Activated B cell treated with CpG ODN at 0.5 μM for 24 hours (primary cell): ENCODE measurements around the gene TMEM69. TPM values are rescaled to one million over a fixed set of nuclear protein-coding genes. Genes with fewer than 3 reads are reported as not detected.

Experiments
- ATAC-seq: fragments of 200-7000 bp; cut with Tn5 transposase; one replicate; pipeline ENCODE4 v1.10.0; 2021; ENCODE audit warnings: low read depth, mild to moderate bottlenecking, moderate library complexity
- CTCF ChIA-PET: fragments of 350-600 bp; sonication (Branson Sonifier 250); formaldehyde crosslinking; loops from one replicate; lab custom pipeline; 2021; ENCODE audit warnings: antibody characterized with exemption; lab: Charles Lee
- POLR2A ChIA-PET: fragments of 350-600 bp; sonication (Branson Sonifier 250); formaldehyde crosslinking; loops from one replicate; lab custom pipeline; 2021; ENCODE audit warnings: antibody characterized with exemption; lab: Charles Lee
- DNase-seq: peaks from one replicate; pipeline ENCODE4 v3.0.0; 2022
- H3K27ac Mint-ChIP-seq: one replicate; pipeline ENCODE4 v1.8.0; 2020; ENCODE audit warnings: mixed read lengths
- H3K27me3 Mint-ChIP-seq: one replicate; pipeline ENCODE4 v1.8.0; 2021; ENCODE audit warnings: mixed read lengths
- H3K36me3 Mint-ChIP-seq: one replicate; pipeline ENCODE4 v1.8.0; 2021; ENCODE audit warnings: low read depth, mixed read lengths
- H3K4me1 Mint-ChIP-seq: one replicate; pipeline ENCODE4 v1.8.0; 2021; ENCODE audit warnings: mixed read lengths
- H3K4me3 Mint-ChIP-seq: one replicate; pipeline ENCODE4 v1.8.0; 2020; ENCODE audit warnings: mild to moderate bottlenecking, mixed read lengths
- H3K9me3 Mint-ChIP-seq: one replicate; pipeline ENCODE4 v1.8.0; 2020; ENCODE audit warnings: mixed read lengths
- CTCF ChIP-seq: fragments of 200-600 bp; IDR thresholded peaks from one replicate; pipeline ENCODE4 v1.8.0; 2022; ENCODE audit warnings: antibody characterized with exemption, mild to moderate bottlenecking
- intact Hi-C: fragments of 100-400 bp; cut with micrococcal nuclease; formaldehyde crosslinking; loops from one replicate; pipeline ENCODE4 v1.15.1; 2024
- total RNA-seq: library from RNA; stranded (reverse); gene quantifications from 2 replicates; pipeline ENCODE4 v1.2.3, GENCODE V29; 2022

The TMEM69 gene
- total RNA-seq, 1 donor from 2014 or later: 26.6 TPM

GRCh38 chr1:45660336-45660735 lies 27.6 kb upstream of the TMEM69 start:
- ATAC-seq: no peak
- H3K9me3 Mint-ChIP-seq: no peaks in the 10 kb centered on the region
- no peak for TF ChIP-seq CTCF
- H3K27ac Mint-ChIP-seq: no peak overlapping the region
- peaks cover 8% of the 10 kb centered on the region for H3K4me1 Mint-ChIP-seq
- H3K4me3 Mint-ChIP-seq: no peak overlapping the region
- H3K27me3 Mint-ChIP-seq: no peaks in the 10 kb centered on the region
- H3K36me3 Mint-ChIP-seq: peaks cover 66% of the 10 kb centered on the region
- intact Hi-C loops: no loop called here
- CTCF ChIA-PET: no interaction called here
- POLR2A ChIA-PET: interaction anchor here (0.8 kb wide), 1 partner anchor 11 kb away, joined by 5 read pairs; no protein-coding TSS in a partner anchor
- DNase-seq: no peak

GRCh38 chr1:45666836-45667235 lies 21.1 kb upstream of the TMEM69 start:
- peaks cover 26% of the 10 kb centered on the region for H3K36me3 Mint-ChIP-seq
- no peaks in the 10 kb centered on the region for H3K27me3 Mint-ChIP-seq
- no peak for TF ChIP-seq CTCF
- ATAC-seq (no peak), DNase-seq (no peak)
- no peak overlapping the region for H3K4me3 Mint-ChIP-seq
- no peak overlapping the region for H3K27ac Mint-ChIP-seq
- ChIA-PET CTCF (no interaction called here), POLR2A (no interaction called here)
- H3K9me3 Mint-ChIP-seq: no peaks in the 10 kb centered on the region
- H3K4me1 Mint-ChIP-seq: peaks cover 40% of the 10 kb centered on the region
- intact Hi-C loops: no loop called here

- TF ChIP-seq CTCF: no peak
- Mint-ChIP-seq H3K36me3 (peaks cover 24% of the 10 kb centered on the region), H3K9me3 (no peaks in the 10 kb centered on the region), H3K27me3 (no peaks in the 10 kb centered on the region), H3K27ac (no peak overlapping the region), H3K4me1 (peaks cover 42% of the 10 kb centered on the region), H3K4me3 (no peak overlapping the region)
- POLR2A ChIA-PET: no interaction called here
- ATAC-seq (no peak), DNase-seq (no peak)
- intact Hi-C loops: no loop called here
- CTCF ChIA-PET: no interaction called here
Observed at GRCh38 chr1:45667321-45668111, 20.5 kb upstream of the TMEM69 start.

- ChIA-PET CTCF (no interaction called here), POLR2A (no interaction called here)
- DNase-seq (no peak), ATAC-seq (no peak)
- Mint-ChIP-seq H3K4me3 (no peak overlapping the region), H3K9me3 (no peaks in the 10 kb centered on the region), H3K27ac (no peak overlapping the region), H3K36me3 (peaks cover 26% of the 10 kb centered on the region), H3K4me1 (peaks cover 47% of the 10 kb centered on the region), H3K27me3 (no peaks in the 10 kb centered on the region)
- TF ChIP-seq CTCF: no peak
- intact Hi-C loops: no loop called here
Observed at GRCh38 chr1:45668526-45668925, 19.5 kb upstream of the TMEM69 start.

- H3K27me3 Mint-ChIP-seq: no peaks in the 10 kb centered on the region
- H3K36me3 Mint-ChIP-seq: peaks cover 29% of the 10 kb centered on the region
- no peak overlapping the region for H3K27ac Mint-ChIP-seq
- ATAC-seq (no peak), DNase-seq (no peak)
- TF ChIP-seq CTCF: no peak
- ChIA-PET POLR2A (no interaction called here), CTCF (no interaction called here)
- H3K4me3 Mint-ChIP-seq: no peak overlapping the region
- peaks cover 54% of the 10 kb centered on the region for H3K4me1 Mint-ChIP-seq
- no peaks in the 10 kb centered on the region for H3K9me3 Mint-ChIP-seq
- intact Hi-C loops: no loop called here
Observed at GRCh38 chr1:45669379-45669778, 18.6 kb upstream of the TMEM69 start.
